ENCODE measurements around the gene CDADC1. TPM values are rescaled to one million over a fixed set of nuclear protein-coding genes. Genes with fewer than 3 reads are reported as not detected.
"Not testable (repeated sequence)": the region's sequence is repeated elsewhere in the genome, so short reads cannot be mapped to it uniquely, and the experiment has no call there.

CDADC1 gene
- total RNA-seq, 1 donor, result 3.5 TPM

DNA sequence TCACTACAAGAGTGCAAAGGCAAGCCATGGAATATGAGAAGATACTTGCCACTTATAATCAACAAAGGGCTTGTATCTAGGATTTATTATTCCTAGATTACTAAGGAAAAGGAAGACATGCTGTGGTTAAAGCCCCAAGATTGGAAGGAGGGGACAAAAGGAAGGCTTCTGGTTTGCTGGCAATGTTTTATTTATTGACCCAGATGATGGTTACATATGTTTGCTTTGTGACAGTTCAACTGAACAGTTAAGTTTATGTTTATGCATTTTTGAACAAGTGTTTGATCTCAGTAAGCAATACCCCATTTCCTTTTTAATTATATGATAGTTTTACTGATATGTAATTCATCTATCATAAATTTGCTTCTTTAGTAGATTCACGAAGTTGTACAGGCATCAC is 40.3 kb downstream of the CDADC1 start:
- no peak overlapping the region for H3K4me3 ChIP-seq (ENCODE audit: low read depth, low read length)
- TF ChIP-seq, protein P1, sequence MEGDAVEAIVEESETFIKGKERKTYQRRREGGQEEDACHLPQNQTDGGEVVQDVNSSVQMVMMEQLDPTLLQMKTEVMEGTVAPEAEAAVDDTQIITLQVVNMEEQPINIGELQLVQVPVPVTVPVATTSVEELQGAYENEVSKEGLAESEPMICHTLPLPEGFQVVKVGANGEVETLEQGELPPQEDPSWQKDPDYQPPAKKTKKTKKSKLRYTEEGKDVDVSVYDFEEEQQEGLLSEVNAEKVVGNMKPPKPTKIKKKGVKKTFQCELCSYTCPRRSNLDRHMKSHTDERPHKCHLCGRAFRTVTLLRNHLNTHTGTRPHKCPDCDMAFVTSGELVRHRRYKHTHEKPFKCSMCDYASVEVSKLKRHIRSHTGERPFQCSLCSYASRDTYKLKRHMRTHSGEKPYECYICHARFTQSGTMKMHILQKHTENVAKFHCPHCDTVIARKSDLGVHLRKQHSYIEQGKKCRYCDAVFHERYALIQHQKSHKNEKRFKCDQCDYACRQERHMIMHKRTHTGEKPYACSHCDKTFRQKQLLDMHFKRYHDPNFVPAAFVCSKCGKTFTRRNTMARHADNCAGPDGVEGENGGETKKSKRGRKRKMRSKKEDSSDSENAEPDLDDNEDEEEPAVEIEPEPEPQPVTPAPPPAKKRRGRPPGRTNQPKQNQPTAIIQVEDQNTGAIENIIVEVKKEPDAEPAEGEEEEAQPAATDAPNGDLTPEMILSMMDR (IDR thresholded peaks at IDR 0.05; ENCODE audit: insufficient read depth, low read depth, low read length), result no peak
- no peak for DNase-seq (ENCODE audit: low read depth)

DNA sequence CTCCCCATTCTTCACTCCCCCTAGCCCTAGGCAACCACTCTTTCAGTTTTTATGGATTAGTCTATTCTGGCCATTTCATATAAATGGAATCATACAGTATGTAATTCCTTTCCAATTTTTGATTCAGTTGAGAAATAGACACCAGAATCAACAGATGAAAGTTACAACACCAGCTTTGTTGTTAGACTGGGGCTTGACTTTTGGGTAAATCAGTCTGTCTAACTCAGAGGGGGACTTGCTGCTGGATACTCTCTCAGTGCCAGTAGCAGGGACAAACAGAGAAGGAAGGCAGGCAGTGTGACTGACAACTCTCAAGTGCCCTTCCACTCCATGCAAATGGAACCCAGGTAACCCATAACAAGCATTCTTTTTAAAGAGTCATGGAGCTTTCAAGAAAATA is 40.7 kb downstream of the CDADC1 start:
- no peak overlapping the region for H3K4me3 ChIP-seq (ENCODE audit: low read depth, low read length)
- no peak for DNase-seq (ENCODE audit: low read depth)
- TF ChIP-seq, protein P1 (IDR thresholded peaks at IDR 0.05; ENCODE audit: insufficient read depth, low read depth, low read length), result no peak

DNA sequence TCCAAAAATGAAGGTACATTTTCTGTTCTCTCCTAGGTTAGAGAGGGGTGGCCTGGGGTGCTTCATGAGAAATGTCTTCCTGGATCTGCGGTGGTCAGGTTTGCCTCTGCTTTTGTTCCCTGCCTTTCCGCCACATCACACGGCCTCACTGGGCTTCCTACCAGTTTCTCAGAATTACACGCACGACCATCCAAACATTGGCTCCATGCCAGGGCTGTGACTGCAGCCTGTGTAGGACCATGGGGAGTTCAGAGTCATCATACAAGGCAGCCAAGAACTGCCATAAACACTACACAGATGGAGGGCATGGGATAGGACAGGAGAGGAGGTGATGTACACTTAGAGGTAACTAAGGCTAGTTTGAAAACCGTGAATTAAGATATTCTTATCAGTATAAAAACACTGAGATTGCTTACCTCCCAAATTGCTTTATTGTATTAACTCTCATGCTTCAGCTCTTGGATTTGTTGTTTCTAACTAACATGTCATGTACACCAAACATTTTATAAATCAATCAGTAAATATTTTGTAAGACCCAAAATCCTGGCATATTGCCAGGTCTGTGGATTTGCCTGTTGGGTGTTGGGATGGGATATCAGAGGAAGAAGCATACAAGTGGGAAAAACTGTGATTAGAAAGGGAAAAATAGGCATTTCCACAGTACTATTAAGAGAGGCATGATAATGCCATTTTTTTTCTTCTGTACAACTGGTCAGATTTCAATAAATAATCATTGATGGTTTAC is 45.2 kb downstream of the CDADC1 start:
- DNase-seq (ENCODE audit: low read depth), result peak; percentile 49
- no peak overlapping the region for H3K4me3 ChIP-seq (ENCODE audit: low read depth, low read length)
- TF ChIP-seq, protein P1 (IDR thresholded peaks at IDR 0.05; ENCODE audit: insufficient read depth, low read depth, low read length), result no peak

DNA sequence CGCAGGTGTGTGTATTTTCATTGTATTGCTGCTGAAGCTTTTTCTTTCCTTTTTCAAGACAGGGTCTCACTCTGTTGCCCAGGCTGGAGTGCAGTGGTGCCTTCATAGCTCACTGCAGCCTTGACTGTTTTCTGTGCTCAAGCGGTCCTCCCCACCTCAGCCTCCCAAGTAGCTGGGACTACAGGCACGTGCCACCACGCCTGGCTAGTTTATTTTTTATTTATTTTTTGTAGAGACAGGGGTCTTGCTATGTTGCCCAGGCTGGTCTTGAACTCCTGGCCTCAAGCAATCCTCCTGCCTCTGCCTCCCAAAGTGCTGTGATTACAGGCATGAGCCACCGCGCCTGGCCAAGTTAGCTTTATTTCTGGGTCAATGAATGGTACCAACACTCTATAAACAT is 47.0 kb downstream of the CDADC1 start:
- not testable (repeated sequence) for H3K4me3 ChIP-seq (ENCODE audit: low read depth, low read length); DNase-seq (ENCODE audit: low read depth)

DNA sequence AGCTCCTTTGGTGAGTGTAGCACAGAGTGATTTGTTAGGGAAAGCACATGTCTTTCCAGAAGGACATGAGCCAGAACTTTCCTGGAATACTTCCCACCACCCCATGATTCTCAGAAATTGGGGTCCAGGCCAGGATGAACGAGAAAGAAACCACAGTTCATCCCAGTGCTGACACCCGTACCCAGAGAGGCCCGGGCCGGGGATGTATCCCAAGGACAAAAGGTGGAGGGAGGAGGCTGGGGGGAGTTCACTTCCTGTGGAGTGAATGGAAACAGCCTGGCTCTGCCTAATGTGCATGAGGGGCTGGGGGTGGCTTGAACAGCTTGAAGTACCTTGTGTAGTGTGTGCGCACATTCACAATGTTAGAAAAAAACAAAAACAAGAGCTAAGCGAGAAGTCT is 47.5 kb downstream of the CDADC1 start:
- TF ChIP-seq, protein P1 (IDR thresholded peaks at IDR 0.05; ENCODE audit: insufficient read depth, low read depth, low read length), result no peak
- DNase-seq (ENCODE audit: low read depth), result no peak
- H3K4me3 ChIP-seq (ENCODE audit: low read depth, low read length), result no peak overlapping the region

DNA sequence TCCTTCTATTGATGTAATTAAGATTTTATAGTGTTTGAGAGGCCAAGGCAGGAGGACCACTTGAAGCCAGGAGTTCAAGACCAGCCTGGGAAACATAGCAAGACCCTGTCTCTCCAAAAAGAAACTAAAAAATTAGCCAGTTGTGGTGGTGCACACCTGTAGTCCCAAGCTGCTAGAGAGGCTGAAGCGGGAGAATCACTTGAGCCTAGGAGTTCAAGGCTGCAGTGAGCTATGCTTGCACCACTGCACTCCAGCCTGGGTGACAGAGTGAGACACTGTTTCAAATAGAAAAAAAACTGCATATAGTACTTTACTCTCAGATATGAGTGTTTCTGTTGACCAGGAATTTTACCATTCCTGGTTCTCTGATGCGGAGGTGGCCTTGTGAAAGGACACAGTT is 48.9 kb downstream of the CDADC1 start:
- no peak for DNase-seq (ENCODE audit: low read depth)
- no peak overlapping the region for H3K4me3 ChIP-seq (ENCODE audit: low read depth, low read length)
- TF ChIP-seq, protein P1 (IDR thresholded peaks at IDR 0.05; ENCODE audit: insufficient read depth, low read depth, low read length), result no peak

DNA sequence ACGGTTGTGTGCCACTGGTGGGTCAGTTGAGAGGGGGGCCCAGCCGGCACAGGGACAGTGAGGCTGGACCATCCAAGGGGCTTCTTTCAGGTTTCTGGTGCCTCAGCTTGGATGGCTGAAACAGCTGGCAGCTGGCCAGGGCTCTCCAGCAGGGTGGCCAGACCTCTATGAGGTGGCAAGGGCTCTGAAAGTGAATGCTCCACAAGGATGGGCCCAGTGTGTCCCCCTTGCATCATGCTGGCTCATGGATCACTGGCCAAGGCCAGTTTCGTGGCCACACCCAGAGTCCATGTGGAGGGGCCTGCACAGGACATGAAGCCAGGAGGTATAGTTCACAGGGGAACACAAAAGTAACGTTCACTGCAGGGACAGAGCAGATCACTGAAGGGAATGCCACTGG is 49.6 kb downstream of the CDADC1 start:
- TF ChIP-seq, protein P1 (IDR thresholded peaks at IDR 0.05; ENCODE audit: insufficient read depth, low read depth, low read length), result no peak
- no peak overlapping the region for H3K4me3 ChIP-seq (ENCODE audit: low read depth, low read length)
- no peak for DNase-seq (ENCODE audit: low read depth)
